ENCODE data around the gene SRPK3.

Gene SRPK3

DNA sequence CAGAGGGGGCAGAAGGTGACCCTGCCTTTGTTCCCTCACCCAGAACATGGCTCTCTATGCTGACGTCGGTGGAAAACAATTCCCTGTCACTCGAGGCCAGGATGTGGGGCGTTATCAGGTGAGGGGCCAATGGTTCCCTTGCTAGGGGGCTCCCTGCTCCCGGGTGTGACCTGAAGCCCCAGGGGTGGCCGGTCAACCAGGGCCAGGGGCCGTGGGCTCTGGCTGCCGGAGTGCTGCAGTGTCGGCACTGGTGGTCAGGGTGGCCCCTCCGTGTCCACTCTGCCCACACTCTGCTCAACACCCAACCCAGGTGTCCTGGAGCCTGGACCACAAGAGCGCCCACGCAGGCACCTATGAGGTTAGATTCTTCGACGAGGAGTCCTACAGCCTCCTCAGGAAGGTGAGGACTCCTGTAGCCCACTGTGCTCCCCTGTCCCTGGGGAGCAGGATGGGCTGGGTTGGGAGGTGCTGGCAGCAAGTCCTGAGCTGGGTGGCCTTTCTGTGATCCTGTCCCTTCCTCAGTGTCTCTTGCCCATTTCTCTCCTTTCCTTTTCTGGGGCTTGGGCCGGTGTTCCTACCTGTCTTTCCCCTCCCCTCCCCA lies 16.7 kb downstream of the SRPK3 start:
- no peak overlapping the region for H2BK5ac ChIP-seq (ENCODE audit: low read length)
- H3K9me3 ChIP-seq (replicated peaks in 1 of 2; ENCODE audit: control insufficient read depth in 2 of 2, insufficient read depth in 1 of 2, low read depth in 1 of 2, low read length in 2 of 2), result peaks cover 0 to 4% of the 10 kb centered on the region in 2 donors
- H2BK12ac ChIP-seq (ENCODE audit: low read length), result no peak overlapping the region
- H3K36me3 ChIP-seq (replicated peaks in 1 of 2; ENCODE audit: control insufficient read depth in 2 of 2, insufficient read depth in 2 of 2, low read length in 2 of 2), result peaks cover 3 to 38% of the 10 kb centered on the region in 2 donors
- H3K14ac ChIP-seq (ENCODE audit: low read length), result no peak overlapping the region
- no peak overlapping the region for H3K9ac ChIP-seq (ENCODE audit: low read depth, low read length, poor library complexity)
- peaks cover 6% of the 10 kb centered on the region for H3K79me1 ChIP-seq (ENCODE audit: low read depth, low read length)
- no CpG with 5 or more reads among the region's 15 CpGs for WGBS, 2 donors (ENCODE audit: extremely low coverage in 2 of 2, insufficient read length in 2 of 2, insufficient replicate concordance in 1 of 2)
- H2AK5ac ChIP-seq (ENCODE audit: low read depth, low read length), result no peak overlapping the region
- DNase-seq (ENCODE audit: low spot score), result no peak
- no peak overlapping the region for H4K8ac ChIP-seq (ENCODE audit: low read depth, low read length)
- no peak overlapping the region for H3K4me3 ChIP-seq (ENCODE audit: low read length in 2 of 2)
- H3K4me1 ChIP-seq (ENCODE audit: control insufficient read depth in 2 of 2, insufficient read depth in 1 of 2, low read depth in 1 of 2, low read length in 2 of 2), result peaks cover 5% of the 10 kb centered on the region in 2 donors
- H3K4ac ChIP-seq (ENCODE audit: low read length), result no peak overlapping the region
- H2AFZ ChIP-seq (ENCODE audit: low read length), result no peak overlapping the region
- H4K91ac ChIP-seq (ENCODE audit: low read depth, low read length, poor library complexity), result no peak overlapping the region
- no peak overlapping the region for H2BK120ac ChIP-seq (ENCODE audit: low read depth, low read length)
- H3K4me2 ChIP-seq (ENCODE audit: insufficient read depth, low read length, poor library complexity, severe bottlenecking), result no peak overlapping the region
- no peak overlapping the region for H3K23ac ChIP-seq (ENCODE audit: low read depth, low read length, poor library complexity)
- no peak overlapping the region for H2BK15ac ChIP-seq (ENCODE audit: low read length)
- no peak overlapping the region for H3K27ac ChIP-seq (replicated peaks; ENCODE audit: low read length)
- peaks cover 0 to 6% (median 0%) of the 10 kb centered on the region in 3 experiments for H3K27me3 ChIP-seq (ENCODE audit: control insufficient read depth in 3 of 3, insufficient read depth in 3 of 3, low read depth in 1 of 3, low read length in 3 of 3)
- H3K18ac ChIP-seq (ENCODE audit: low read length), result no peak overlapping the region

DNA sequence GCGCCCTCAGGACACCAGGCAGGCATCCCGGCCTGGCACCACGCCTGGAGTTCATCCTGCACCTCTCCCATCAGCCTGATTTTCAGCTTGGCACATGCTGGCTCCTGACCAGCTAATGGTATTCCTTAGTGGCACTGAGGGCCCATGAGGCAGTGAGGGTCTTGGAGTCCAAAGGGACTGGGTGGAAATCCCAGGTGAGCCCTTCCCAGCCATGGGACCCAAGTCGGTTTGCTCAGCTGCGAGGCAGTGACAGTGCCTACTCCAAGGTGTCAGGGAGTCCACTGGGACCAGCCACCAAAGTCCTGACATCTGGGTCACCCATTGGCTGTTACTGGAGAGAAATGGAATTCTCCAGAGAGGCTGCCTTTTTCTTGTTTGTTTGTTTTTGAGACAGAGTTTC lies 18.5 kb downstream of the SRPK3 start:
- H4K91ac ChIP-seq (ENCODE audit: low read depth, low read length, poor library complexity), result no peak overlapping the region
- no peak overlapping the region for H3K4me3 ChIP-seq (ENCODE audit: low read length in 2 of 2)
- no peak overlapping the region for H3K4ac ChIP-seq (ENCODE audit: low read length)
- no peak overlapping the region for H2AFZ ChIP-seq (ENCODE audit: low read length)
- H3K27me3 ChIP-seq (ENCODE audit: control insufficient read depth in 3 of 3, insufficient read depth in 3 of 3, low read depth in 1 of 3, low read length in 3 of 3), result peaks cover 0 to 5% (median 0%) of the 10 kb centered on the region in 3 experiments
- no peak overlapping the region for H4K8ac ChIP-seq (ENCODE audit: low read depth, low read length)
- H3K4me2 ChIP-seq (ENCODE audit: insufficient read depth, low read length, poor library complexity, severe bottlenecking), result no peak overlapping the region
- no peak overlapping the region for H2AK5ac ChIP-seq (ENCODE audit: low read depth, low read length)
- no peak overlapping the region for H2BK15ac ChIP-seq (ENCODE audit: low read length)
- H3K14ac ChIP-seq (ENCODE audit: low read length), result no peak overlapping the region
- no peak overlapping the region for H2BK12ac ChIP-seq (ENCODE audit: low read length)
- no peak overlapping the region for H2BK5ac ChIP-seq (ENCODE audit: low read length)
- H3K27ac ChIP-seq (replicated peaks; ENCODE audit: low read length), result no peak overlapping the region
- H3K36me3 ChIP-seq (replicated peaks in 1 of 2; ENCODE audit: control insufficient read depth in 2 of 2, insufficient read depth in 2 of 2, low read length in 2 of 2), result peaks cover 3 to 43% of the 10 kb centered on the region in 2 donors
- no peak overlapping the region for H3K18ac ChIP-seq (ENCODE audit: low read length)
- no peak overlapping the region for H3K23ac ChIP-seq (ENCODE audit: low read depth, low read length, poor library complexity)
- peaks cover 3 to 5% of the 10 kb centered on the region in 2 donors for H3K4me1 ChIP-seq (ENCODE audit: control insufficient read depth in 2 of 2, insufficient read depth in 1 of 2, low read depth in 1 of 2, low read length in 2 of 2)
- peaks cover 0 to 4% of the 10 kb centered on the region in 2 donors for H3K9me3 ChIP-seq (replicated peaks in 1 of 2; ENCODE audit: control insufficient read depth in 2 of 2, insufficient read depth in 1 of 2, low read depth in 1 of 2, low read length in 2 of 2)
- H3K79me1 ChIP-seq (ENCODE audit: low read depth, low read length), result peaks cover 6% of the 10 kb centered on the region
- WGBS, 2 donors (ENCODE audit: extremely low coverage in 2 of 2, insufficient read length in 2 of 2, insufficient replicate concordance in 1 of 2), result no CpG with 5 or more reads among the region's 5 CpGs
- DNase-seq (ENCODE audit: low spot score), result no peak
- H2BK120ac ChIP-seq (ENCODE audit: low read depth, low read length), result no peak overlapping the region
- H3K9ac ChIP-seq (ENCODE audit: low read depth, low read length, poor library complexity), result no peak overlapping the region

DNA sequence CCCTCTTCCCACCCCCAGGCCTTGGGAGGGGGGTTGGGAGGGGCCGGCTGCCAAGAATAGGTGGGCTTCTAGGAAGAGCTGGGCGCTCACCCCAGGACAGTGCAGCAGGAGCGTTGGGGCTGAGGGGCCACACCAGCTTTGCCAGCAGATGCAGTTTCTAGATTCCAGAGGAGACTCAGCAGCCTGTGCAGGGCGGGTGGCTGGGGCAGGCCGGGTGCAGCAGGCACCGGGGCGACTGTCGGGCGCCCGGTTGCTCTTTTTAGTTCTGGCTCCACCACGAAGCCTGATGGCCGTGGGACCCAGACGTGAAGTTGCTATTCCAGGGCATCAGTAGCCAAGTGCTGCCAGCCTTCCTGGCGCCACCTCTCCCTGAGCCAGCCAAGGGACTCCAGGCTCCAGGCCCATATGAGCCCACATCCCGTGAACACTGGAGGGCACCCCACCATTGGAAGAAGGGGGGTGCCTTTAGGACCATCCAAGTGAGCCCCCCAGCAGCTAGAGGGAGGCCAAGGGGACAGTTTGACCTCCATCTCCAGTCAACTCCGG lies 19.4 kb downstream of the SRPK3 start:
- Histone ChIP-seq H3K4me2 (ENCODE audit: insufficient read depth, low read length, poor library complexity, severe bottlenecking) (no peak overlapping the region), H4K91ac (ENCODE audit: low read depth, low read length, poor library complexity) (no peak overlapping the region), H2BK15ac (ENCODE audit: low read length) (no peak overlapping the region), H3K36me3 (replicated peaks in 1 of 2; ENCODE audit: control insufficient read depth in 2 of 2, insufficient read depth in 2 of 2, low read length in 2 of 2) (peaks cover 3 to 48% of the 10 kb centered on the region in 2 donors), H2BK5ac (ENCODE audit: low read length) (no peak overlapping the region), H3K9ac (ENCODE audit: low read depth, low read length, poor library complexity) (no peak overlapping the region), H3K9me3 (replicated peaks in 1 of 2; ENCODE audit: control insufficient read depth in 2 of 2, insufficient read depth in 1 of 2, low read depth in 1 of 2, low read length in 2 of 2) (peaks cover 0 to 4% of the 10 kb centered on the region in 2 donors), H3K4me1 (ENCODE audit: control insufficient read depth in 2 of 2, insufficient read depth in 1 of 2, low read depth in 1 of 2, low read length in 2 of 2) (peaks cover 3 to 5% of the 10 kb centered on the region in 2 donors), H2AK5ac (ENCODE audit: low read depth, low read length) (no peak overlapping the region), H2AFZ (ENCODE audit: low read length) (no peak overlapping the region), H2BK12ac (ENCODE audit: low read length) (no peak overlapping the region), H3K14ac (ENCODE audit: low read length) (no peak overlapping the region), H4K8ac (ENCODE audit: low read depth, low read length) (no peak overlapping the region), H3K79me1 (ENCODE audit: low read depth, low read length) (peaks cover 5% of the 10 kb centered on the region), H3K27me3 (ENCODE audit: control insufficient read depth in 3 of 3, insufficient read depth in 3 of 3, low read depth in 1 of 3, low read length in 3 of 3) (peaks cover 0 to 9% (median 0%) of the 10 kb centered on the region in 3 experiments), H3K27ac (replicated peaks; ENCODE audit: low read length) (no peak overlapping the region), H3K18ac (ENCODE audit: low read length) (no peak overlapping the region), H2BK120ac (ENCODE audit: low read depth, low read length) (no peak overlapping the region), H3K4me3 (ENCODE audit: low read length in 2 of 2) (no peak overlapping the region), H3K23ac (ENCODE audit: low read depth, low read length, poor library complexity) (no peak overlapping the region), H3K4ac (ENCODE audit: low read length) (no peak overlapping the region)
- DNase-seq (ENCODE audit: low spot score), result no peak
- WGBS, 2 donors (ENCODE audit: extremely low coverage in 2 of 2, insufficient read length in 2 of 2, insufficient replicate concordance in 1 of 2), result no CpG with 5 or more reads among the region's 16 CpGs

DNA sequence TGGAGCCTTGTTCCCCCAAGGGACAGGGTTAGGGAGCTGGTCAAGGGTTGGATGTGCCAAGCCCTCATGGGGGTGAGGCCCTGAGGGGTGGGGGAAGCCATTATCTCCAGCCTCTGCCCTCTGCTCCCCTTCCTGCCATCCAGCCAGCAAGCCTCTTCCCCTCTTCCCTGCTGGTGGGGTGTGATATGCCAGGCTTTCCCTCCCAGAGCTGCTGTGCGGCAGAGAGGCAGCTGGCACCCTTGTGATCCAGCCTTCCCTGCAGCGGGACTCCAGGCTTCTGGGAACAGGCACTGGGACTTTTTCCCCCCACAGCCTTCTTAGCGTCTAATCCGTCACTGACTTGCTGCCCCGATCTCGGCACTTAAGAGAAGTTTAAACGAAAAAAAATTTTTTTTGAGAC lies 19.9 kb downstream of the SRPK3 start:
- Histone ChIP-seq H3K9ac (ENCODE audit: low read depth, low read length, poor library complexity) (no peak overlapping the region), H3K9me3 (replicated peaks in 1 of 2; ENCODE audit: control insufficient read depth in 2 of 2, insufficient read depth in 1 of 2, low read depth in 1 of 2, low read length in 2 of 2) (peaks cover 0 to 4% of the 10 kb centered on the region in 2 donors), H3K23ac (ENCODE audit: low read depth, low read length, poor library complexity) (no peak overlapping the region), H2BK5ac (ENCODE audit: low read length) (no peak overlapping the region), H3K18ac (ENCODE audit: low read length) (no peak overlapping the region), H3K14ac (ENCODE audit: low read length) (no peak overlapping the region), H3K27ac (replicated peaks; ENCODE audit: low read length) (no peak overlapping the region), H3K36me3 (replicated peaks in 1 of 2; ENCODE audit: control insufficient read depth in 2 of 2, insufficient read depth in 2 of 2, low read length in 2 of 2) (peaks cover 3 to 48% of the 10 kb centered on the region in 2 donors), H3K27me3 (ENCODE audit: control insufficient read depth in 3 of 3, insufficient read depth in 3 of 3, low read depth in 1 of 3, low read length in 3 of 3) (peaks cover 0 to 9% (median 0%) of the 10 kb centered on the region in 3 experiments), H2BK120ac (ENCODE audit: low read depth, low read length) (no peak overlapping the region), H3K4me1 (ENCODE audit: control insufficient read depth in 2 of 2, insufficient read depth in 1 of 2, low read depth in 1 of 2, low read length in 2 of 2) (no peaks in the 10 kb centered on the region), H3K4ac (ENCODE audit: low read length) (no peak overlapping the region), H2AK5ac (ENCODE audit: low read depth, low read length) (no peak overlapping the region), H3K4me2 (ENCODE audit: insufficient read depth, low read length, poor library complexity, severe bottlenecking) (no peak overlapping the region), H4K91ac (ENCODE audit: low read depth, low read length, poor library complexity) (no peak overlapping the region), H2BK12ac (ENCODE audit: low read length) (no peak overlapping the region), H4K8ac (ENCODE audit: low read depth, low read length) (no peak overlapping the region), H3K79me1 (ENCODE audit: low read depth, low read length) (peaks cover 3% of the 10 kb centered on the region), H3K4me3 (ENCODE audit: low read length in 2 of 2) (no peak overlapping the region), H2BK15ac (ENCODE audit: low read length) (no peak overlapping the region), H2AFZ (ENCODE audit: low read length) (no peak overlapping the region)
- DNase-seq (ENCODE audit: low spot score), result no peak
- no CpG with 5 or more reads among the region's 7 CpGs for WGBS, 2 donors (ENCODE audit: extremely low coverage in 2 of 2, insufficient read length in 2 of 2, insufficient replicate concordance in 1 of 2)

Data from neuronal stem cell (in vitro differentiated cells).